ENCODE data around the gene HILPDA. TPM values are rescaled to one million over a fixed set of nuclear protein-coding genes. Genes with fewer than 3 reads are reported as not detected.

Gene HILPDA
- total and polyA plus RNA-seq, 2 donors (not counting 3 experiments of a cell fraction or from before 2014, with no cell fraction given), result 14.4 to 21.7 TPM

DNA sequence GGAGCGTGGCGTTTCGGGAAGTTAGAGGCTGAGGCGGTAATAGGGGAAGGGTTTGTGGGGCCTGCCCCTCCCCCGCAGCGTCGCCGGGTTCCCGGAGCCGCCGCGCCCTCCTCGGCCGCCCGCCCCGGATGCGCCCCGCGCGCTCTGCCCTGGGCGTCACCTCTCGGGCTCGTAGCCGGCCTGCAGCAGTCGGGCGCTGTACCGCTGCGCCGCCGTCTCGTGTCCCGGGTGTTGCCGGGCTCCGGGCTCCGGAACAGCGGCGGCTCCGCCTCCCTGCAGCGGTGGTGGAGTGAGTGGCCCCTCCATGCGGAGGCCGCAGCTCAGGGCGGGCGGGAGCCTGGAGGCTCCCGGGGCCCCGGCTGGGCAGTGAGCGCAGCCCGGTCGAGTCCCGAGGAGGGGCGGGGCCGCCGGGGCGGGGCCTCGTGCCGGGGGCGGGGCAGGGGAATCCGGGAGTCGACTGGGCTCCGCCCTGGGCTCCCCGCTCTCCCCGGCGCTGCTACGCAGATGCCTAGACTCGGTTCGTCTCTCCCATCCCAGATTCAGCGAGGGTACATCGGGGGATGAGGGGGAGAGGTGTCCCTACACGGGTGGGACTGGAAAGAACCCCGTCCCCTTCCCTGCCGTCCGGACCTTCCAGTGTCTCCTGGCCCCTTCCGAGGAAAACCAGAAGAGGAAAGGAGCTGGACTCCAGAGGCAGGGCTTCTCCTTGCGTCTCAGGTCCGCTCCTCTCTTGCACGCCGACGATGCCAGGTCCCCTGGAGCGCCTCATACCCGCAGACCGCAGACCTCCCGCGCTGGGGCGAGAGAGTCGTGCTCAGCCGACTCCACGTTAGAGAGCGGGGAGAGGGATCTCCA lies 45.9 kb upstream of the HILPDA start, which contains the start of gene IMPDH1:
Gene IMPDH1, minus strand, starts transcription at position 387 of the 855 bp plus-strand sequence. Its CDS starts 81 bp downstream, at position 306.
- H4K20me1 ChIP-seq (replicated peaks; ENCODE audit: control insufficient read depth, extremely low read depth, insufficient read depth, low read length), result no peaks in the 10 kb centered on the region
- H3K4me1 ChIP-seq (ENCODE audit: control insufficient read depth, extremely low read depth, insufficient read depth, low read length), result peaks cover 17% of the 10 kb centered on the region
- peak within 1 kb of the TSS; percentile 83 for H3K4me2 ChIP-seq (ENCODE audit: insufficient read depth, low read length)
- intact Hi-C loops (cut with micrococcal nuclease) (no loop called here), dilution Hi-C loops (cut with MboI; ENCODE audit: extremely low pct_ligation_motif_present, low sequenced_read_pairs) (no loop called here)
- BruUV-seq (replicated peaks), result no TSS peak
- H3K9me3 ChIP-seq (replicated peaks; ENCODE audit: control insufficient read depth, insufficient read depth, low read length), result no peaks in the 10 kb centered on the region
- peak within 1 kb of the TSS; percentile 74 to 84 (median 83) for H3K4me3 ChIP-seq (replicated peaks in 1 of 3; ENCODE audit: insufficient read depth in 1 of 3, low read depth in 1 of 3, low read length in 3 of 3)
- DNase-seq (ENCODE audit: low read depth, low spot score) (peak; percentile 75), FAIRE-seq (no peak)
- H3K27me3 ChIP-seq (ENCODE audit: control insufficient read depth in 2 of 2, insufficient read depth in 2 of 2, low read length in 2 of 2), result peaks cover 2 to 6% of the 10 kb centered on the region in 2 experiments
- peak within 1 kb of the TSS; percentile 33 for H3K9ac ChIP-seq (replicated peaks; ENCODE audit: extremely low read depth, insufficient read depth, low read length)
- ChIA-PET CTCF (interaction anchor here (0.6 to 17.5 kb wide), 8 partner anchors 9 to 62 kb away, joined by 4 to 209 read pairs (median 4); no protein-coding TSS in a partner anchor), POLR2A (no interaction called here)
- peaks cover 8% of the 10 kb centered on the region for H3K79me2 ChIP-seq (ENCODE audit: control insufficient read depth, insufficient read depth, low read length)
- H3K36me3 ChIP-seq (ENCODE audit: control insufficient read depth in 2 of 2, extremely low read depth in 1 of 2, insufficient read depth in 2 of 2, low read length in 2 of 2), result no peaks in the 10 kb centered on the region
- TF ChIP-seq POLR2A (IDR thresholded peaks at IDR 0.05; ENCODE audit: low read depth, low read length) (peak; percentile 71), POLR2AphosphoS5 (IDR thresholded peaks at IDR 0.05; ENCODE audit: insufficient read depth, low read depth, low read length) (peak; percentile 75), JUN (IDR thresholded peaks at IDR 0.05; ENCODE audit: borderline replicate concordance, insufficient read depth, insufficient read length, low read depth) (no peak), CTCF (IDR thresholded peaks at IDR 0.05; ENCODE audit: extremely low read depth in 1 of 2, insufficient read depth in 1 of 2, low read depth in 1 of 2, low read length in 2 of 2) (no peak)
- H3K9me1 ChIP-seq (replicated peaks; ENCODE audit: control insufficient read depth, extremely low read depth, insufficient read depth, low read length), result no peaks in the 10 kb centered on the region
- H3K27ac ChIP-seq (ENCODE audit: insufficient read depth, low read depth, low read length), result no peak within 1 kb of the TSS
- H2AFZ ChIP-seq (ENCODE audit: low read depth, low read length), result peak within 1 kb of the TSS; percentile 100

All from endothelial cell of umbilical vein (primary cell).